ENCODE data around the gene SIRPA.

Gene SIRPA

DNA sequence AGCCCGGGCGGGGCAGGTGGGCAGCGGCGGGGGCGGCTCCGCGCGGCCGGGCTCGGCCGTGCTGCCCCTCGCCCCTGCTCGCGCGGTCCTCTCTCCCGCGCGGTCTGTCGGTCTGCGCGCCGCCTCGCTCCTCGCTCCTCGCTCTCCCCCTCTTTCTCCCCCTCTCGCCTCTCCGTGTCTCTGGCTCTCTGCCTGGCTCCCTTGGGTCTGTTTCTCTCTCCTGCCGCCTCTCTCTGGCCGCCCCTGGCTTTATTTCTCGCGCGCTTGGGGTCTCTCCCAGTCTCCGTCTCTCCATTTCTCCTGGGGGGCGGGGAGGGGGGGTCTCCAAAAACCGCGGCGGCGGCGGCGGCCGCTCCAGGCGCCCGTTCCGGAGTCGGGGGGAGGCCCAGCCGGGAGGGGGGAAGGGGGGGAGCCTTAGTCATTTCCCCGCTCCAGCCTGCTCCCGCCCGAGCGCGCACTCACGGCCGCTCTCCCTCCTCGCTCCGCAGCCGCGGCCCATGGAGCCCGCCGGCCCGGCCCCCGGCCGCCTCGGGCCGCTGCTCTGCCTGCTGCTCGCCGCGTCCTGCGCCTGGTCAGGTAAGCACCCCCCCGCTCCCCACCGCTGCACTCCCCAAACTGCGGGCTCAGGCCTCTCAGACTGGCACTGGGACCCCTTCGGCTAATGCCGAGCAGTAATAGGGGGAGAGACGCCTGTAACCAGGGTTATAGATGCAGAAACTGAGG, at the start of gene SIRPA:
TSS of gene SIRPA (plus strand) at position 457 of the 723 bp plus-strand sequence. CDS start at position 498, 41 bp downstream.
- H3K9me3 Mint-ChIP-seq = no peaks in the 10 kb centered on the region
- peaks cover 45% of the 10 kb centered on the region for H3K4me1 Mint-ChIP-seq
- peak within 1 kb of the TSS; percentile 90 for H3K27ac Mint-ChIP-seq
- H3K27me3 Mint-ChIP-seq = peaks cover 2% of the 10 kb centered on the region
- DNase-seq (ENCODE audit: low spot score in 2 of 2) = no peak
- H3K36me3 Mint-ChIP-seq = no peaks in the 10 kb centered on the region
- ATAC-seq (ENCODE audit: low read depth) = no peak
- H3K4me3 Mint-ChIP-seq = peak within 1 kb of the TSS; percentile 95

DNA sequence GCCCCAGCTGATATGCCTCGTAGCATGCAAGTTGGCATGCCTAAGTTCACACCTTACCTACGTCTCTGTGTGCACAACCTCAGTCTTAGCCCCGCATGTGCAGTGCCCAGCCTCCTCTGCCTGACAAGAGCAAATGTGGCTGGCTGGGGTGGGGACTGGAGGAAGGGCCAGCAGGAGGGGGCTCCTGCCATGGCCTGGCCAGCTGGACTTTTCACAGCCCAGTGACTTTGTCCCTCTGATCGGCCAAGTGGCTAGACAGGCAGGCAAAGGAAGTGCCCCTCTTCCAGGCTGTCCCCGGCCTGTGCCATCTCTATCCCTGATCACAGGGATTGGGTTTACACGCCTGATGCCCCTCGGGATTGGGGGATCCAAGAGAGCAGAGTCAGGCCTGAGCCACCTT, 49.5 kb upstream of the SIRPA start:
- Mint-ChIP-seq H3K27me3 (no peaks in the 10 kb centered on the region), H3K4me3 (no peak overlapping the region), H3K36me3 (peaks cover 5% of the 10 kb centered on the region), H3K4me1 (peaks cover 63% of the 10 kb centered on the region), H3K9me3 (peaks cover 11% of the 10 kb centered on the region), H3K27ac (peak overlapping the region; percentile 74)
- DNase-seq (ENCODE audit: low spot score in 2 of 2) (no peak), ATAC-seq (ENCODE audit: low read depth) (no peak)

DNA sequence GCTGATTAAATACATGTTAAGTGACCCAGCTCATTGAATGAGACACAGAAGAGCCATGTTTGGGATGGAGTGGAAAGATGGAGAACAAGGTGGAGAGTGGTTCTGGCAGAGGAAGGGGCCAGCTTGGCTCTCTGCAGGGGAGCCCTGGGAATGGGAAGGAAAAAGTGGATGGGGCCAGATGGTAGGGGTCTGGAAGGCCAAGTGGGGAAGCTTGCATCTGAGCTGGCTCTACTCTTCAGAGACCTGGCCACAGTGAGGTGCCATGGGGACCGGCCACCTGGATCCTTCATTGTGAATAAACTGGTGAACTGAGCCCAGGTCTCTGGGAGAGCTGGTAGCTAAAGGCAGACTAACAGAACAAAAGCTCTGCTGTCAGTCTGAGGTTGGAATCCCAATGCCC, 48.9 kb upstream of the SIRPA start:
- H3K4me3 Mint-ChIP-seq = no peak overlapping the region

DNA sequence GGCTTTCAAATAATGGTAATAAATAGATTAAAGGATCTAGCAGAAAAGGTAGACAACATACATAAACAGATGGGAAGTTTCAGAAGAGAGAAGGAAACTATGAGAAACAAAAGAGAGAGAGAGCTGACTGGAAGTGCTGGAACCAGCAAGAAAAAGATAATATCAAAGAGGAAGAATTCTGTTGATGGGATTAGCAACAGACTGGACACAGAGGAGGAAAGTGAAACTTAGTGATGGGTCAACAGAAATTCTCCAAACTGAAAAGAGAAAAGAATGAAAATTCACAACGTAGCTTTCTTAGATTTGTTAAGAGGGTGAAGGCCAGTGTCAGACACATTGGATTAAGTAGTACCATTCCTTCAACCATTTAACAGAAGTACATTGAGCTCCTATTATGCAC, 48.3 kb upstream of the SIRPA start:
- Mint-ChIP-seq H3K27ac (peak overlapping the region; percentile 74), H3K4me3 (no peak overlapping the region), H3K4me1 (peaks cover 71% of the 10 kb centered on the region), H3K9me3 (peaks cover 11% of the 10 kb centered on the region), H3K36me3 (peaks cover 5% of the 10 kb centered on the region), H3K27me3 (no peaks in the 10 kb centered on the region)
- DNase-seq (ENCODE audit: low spot score in 2 of 2) (no peak), ATAC-seq (ENCODE audit: low read depth) (no peak)

More for the DNA sequence above, 48.9 kb upstream of the SIRPA start:
- Mint-ChIP-seq H3K27me3 (no peaks in the 10 kb centered on the region), H3K9me3 (peaks cover 11% of the 10 kb centered on the region), H3K4me1 (peaks cover 69% of the 10 kb centered on the region), H3K36me3 (peaks cover 5% of the 10 kb centered on the region), H3K27ac (peak overlapping the region; percentile 74)
- no peak for DNase-seq (ENCODE audit: low spot score in 2 of 2)
- no peak for ATAC-seq (ENCODE audit: low read depth)

DNA sequence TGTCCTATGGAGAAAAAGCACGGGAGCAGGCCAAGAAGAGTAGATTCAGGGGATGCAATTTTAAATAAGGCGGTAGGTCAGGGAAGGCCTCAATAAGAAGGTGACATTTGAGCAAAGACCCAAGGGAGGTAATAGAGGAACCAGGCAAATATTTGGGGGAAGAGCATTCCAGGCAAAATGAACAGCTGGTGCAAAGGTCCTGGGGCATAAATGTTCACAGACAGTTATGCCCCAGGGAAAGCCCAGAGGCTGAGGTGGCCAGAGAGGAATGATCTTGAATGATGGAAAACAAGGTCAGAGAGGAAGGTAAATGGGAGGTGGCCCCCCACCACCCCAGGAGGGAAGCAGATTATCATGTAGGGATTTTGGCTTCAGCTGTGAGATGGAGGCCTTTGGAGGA, 47.4 kb upstream of the SIRPA start:
- Mint-ChIP-seq H3K36me3 (peaks cover 5% of the 10 kb centered on the region), H3K4me3 (no peak overlapping the region), H3K9me3 (peaks cover 11% of the 10 kb centered on the region)

GRCh38 chr20:1848373-1848772, 46.8 kb upstream of the SIRPA start:
- Mint-ChIP-seq H3K4me3 (no peak overlapping the region), H3K27me3 (no peaks in the 10 kb centered on the region), H3K4me1 (peaks cover 70% of the 10 kb centered on the region), H3K9me3 (peaks cover 11% of the 10 kb centered on the region), H3K27ac (peak overlapping the region; percentile 43), H3K36me3 (peaks cover 5% of the 10 kb centered on the region)
- DNase-seq (ENCODE audit: low spot score in 2 of 2) (no peak), ATAC-seq (ENCODE audit: low read depth) (no peak)

More for the DNA sequence above, 47.4 kb upstream of the SIRPA start:
- ATAC-seq (ENCODE audit: low read depth) (no peak), DNase-seq (ENCODE audit: low spot score in 2 of 2) (no peak)
- Mint-ChIP-seq H3K27ac (peak overlapping the region; percentile 43), H3K4me1 (peaks cover 71% of the 10 kb centered on the region), H3K27me3 (no peaks in the 10 kb centered on the region)

DNA sequence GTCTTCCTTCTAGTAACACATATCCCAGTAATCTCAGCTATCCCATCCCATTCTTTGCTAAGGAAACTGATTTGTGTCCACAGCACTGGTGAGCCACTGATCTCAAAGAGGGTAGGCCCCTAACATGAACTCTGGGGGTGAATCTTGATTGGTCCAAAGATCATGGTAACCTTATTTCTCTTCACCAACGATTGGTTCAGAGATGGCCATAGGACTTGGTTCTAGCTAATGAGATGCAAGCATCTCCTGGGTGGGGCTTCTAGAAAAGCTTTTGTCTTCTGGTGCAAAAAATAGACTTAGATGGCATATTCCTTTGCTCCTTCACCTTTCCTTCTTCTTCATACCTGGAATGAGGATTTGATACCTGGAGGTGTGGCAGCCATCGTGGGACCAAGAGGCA, 43.8 kb upstream of the SIRPA start:
- Mint-ChIP-seq H3K27ac (no peak overlapping the region), H3K27me3 (no peaks in the 10 kb centered on the region), H3K4me1 (peaks cover 49% of the 10 kb centered on the region), H3K36me3 (peaks cover 5% of the 10 kb centered on the region), H3K4me3 (peak overlapping the region; percentile 11), H3K9me3 (peaks cover 9% of the 10 kb centered on the region)
- ATAC-seq (ENCODE audit: low read depth) (no peak), DNase-seq (ENCODE audit: low spot score in 2 of 2) (no peak)

- DNase-seq (ENCODE audit: low spot score in 2 of 2) (no peak), ATAC-seq (ENCODE audit: low read depth) (no peak)
- H3K36me3 Mint-ChIP-seq = no peaks in the 10 kb centered on the region
Observed at GRCh38 chr20:1853473-1853872, 41.7 kb upstream of the SIRPA start.

GRCh38 chr20:1854246-1854645, 41.0 kb upstream of the SIRPA start:
- Mint-ChIP-seq H3K9me3 (no peaks in the 10 kb centered on the region), H3K4me1 (peaks cover 31% of the 10 kb centered on the region), H3K36me3 (no peaks in the 10 kb centered on the region), H3K4me3 (no peak overlapping the region), H3K27ac (no peak overlapping the region), H3K27me3 (no peaks in the 10 kb centered on the region)
- ATAC-seq (ENCODE audit: low read depth) (no peak), DNase-seq (ENCODE audit: low spot score in 2 of 2) (no peak)

More at GRCh38 chr20:1853473-1853872, 41.7 kb upstream of the SIRPA start:
- Mint-ChIP-seq H3K27me3 (no peaks in the 10 kb centered on the region), H3K27ac (no peak overlapping the region), H3K4me1 (peaks cover 39% of the 10 kb centered on the region), H3K9me3 (no peaks in the 10 kb centered on the region), H3K4me3 (no peak overlapping the region)

- Mint-ChIP-seq H3K4me3 (no peak overlapping the region), H3K27me3 (no peaks in the 10 kb centered on the region), H3K4me1 (peaks cover 28% of the 10 kb centered on the region), H3K36me3 (no peaks in the 10 kb centered on the region), H3K27ac (no peak overlapping the region), H3K9me3 (no peaks in the 10 kb centered on the region)
- no peak for ATAC-seq (ENCODE audit: low read depth)
- no peak for DNase-seq (ENCODE audit: low spot score in 2 of 2)
Observed at GRCh38 chr20:1855109-1855508, 40.1 kb upstream of the SIRPA start.

GRCh38 chr20:1855690-1856089, 39.5 kb upstream of the SIRPA start:
- no peaks in the 10 kb centered on the region for H3K9me3 Mint-ChIP-seq
- H3K27ac Mint-ChIP-seq = no peak overlapping the region
- no peak overlapping the region for H3K4me3 Mint-ChIP-seq

DNA sequence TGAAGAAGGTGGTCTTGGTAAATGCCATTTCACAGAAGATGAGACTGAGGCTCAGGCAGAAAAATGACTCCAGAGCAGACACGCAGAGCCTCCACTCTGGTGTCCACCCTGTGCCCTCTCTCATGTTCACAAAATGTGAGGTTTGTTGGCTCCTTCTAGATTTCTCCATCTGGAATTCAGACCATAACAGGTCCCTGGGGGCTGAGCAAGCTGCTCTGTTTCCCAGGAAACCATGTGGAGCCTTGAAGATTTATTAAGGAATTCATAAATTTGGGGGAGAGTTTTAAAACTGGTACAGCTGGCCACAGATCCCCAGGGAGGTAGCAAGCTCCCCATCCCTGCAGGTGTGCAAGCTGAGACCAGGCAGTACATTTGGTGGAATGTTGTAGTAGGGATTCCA, 38.8 kb upstream of the SIRPA start:
- ATAC-seq (ENCODE audit: low read depth) = no peak

More at GRCh38 chr20:1855690-1856089, 39.5 kb upstream of the SIRPA start:
- Mint-ChIP-seq H3K27me3 (no peaks in the 10 kb centered on the region), H3K4me1 (peaks cover 22% of the 10 kb centered on the region), H3K36me3 (no peaks in the 10 kb centered on the region)
- no peak for ATAC-seq (ENCODE audit: low read depth)
- no peak for DNase-seq (ENCODE audit: low spot score in 2 of 2)

DNA sequence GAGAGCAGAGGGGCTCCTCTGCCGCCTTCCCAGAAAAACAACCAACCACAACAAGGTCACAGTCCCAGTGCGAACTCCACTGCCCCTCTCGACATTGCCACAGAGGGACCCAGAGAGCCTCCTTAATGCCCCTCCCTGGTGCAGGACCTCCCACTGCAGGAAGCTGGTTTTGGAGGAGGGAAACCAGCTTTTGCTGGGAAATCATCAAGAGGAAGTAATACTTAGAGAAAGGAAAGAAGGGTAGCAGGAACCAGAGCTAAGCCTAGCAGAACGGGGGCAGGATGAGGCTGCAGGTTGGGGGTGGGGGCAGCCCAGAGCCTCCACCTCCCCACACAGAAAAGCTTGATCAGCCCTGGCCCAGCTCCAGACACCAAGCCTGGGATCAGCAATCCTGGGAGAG, 37.7 kb upstream of the SIRPA start:
- no peak for DNase-seq (ENCODE audit: low spot score in 2 of 2)
- no peak for ATAC-seq (ENCODE audit: low read depth)
- H3K27ac Mint-ChIP-seq = no peak overlapping the region
- no peaks in the 10 kb centered on the region for H3K36me3 Mint-ChIP-seq
- H3K27me3 Mint-ChIP-seq = peaks cover 4% of the 10 kb centered on the region
- no peak overlapping the region for H3K4me3 Mint-ChIP-seq
- no peaks in the 10 kb centered on the region for H3K9me3 Mint-ChIP-seq
- peaks cover 14% of the 10 kb centered on the region for H3K4me1 Mint-ChIP-seq

More for the DNA sequence above, 38.8 kb upstream of the SIRPA start:
- no peak overlapping the region for H3K4me3 Mint-ChIP-seq
- no peak for DNase-seq (ENCODE audit: low spot score in 2 of 2)
- H3K9me3 Mint-ChIP-seq = no peaks in the 10 kb centered on the region
- peaks cover under 1% of the 10 kb centered on the region for H3K27me3 Mint-ChIP-seq
- no peaks in the 10 kb centered on the region for H3K36me3 Mint-ChIP-seq
- no peak overlapping the region for H3K27ac Mint-ChIP-seq
- peaks cover 15% of the 10 kb centered on the region for H3K4me1 Mint-ChIP-seq

DNA sequence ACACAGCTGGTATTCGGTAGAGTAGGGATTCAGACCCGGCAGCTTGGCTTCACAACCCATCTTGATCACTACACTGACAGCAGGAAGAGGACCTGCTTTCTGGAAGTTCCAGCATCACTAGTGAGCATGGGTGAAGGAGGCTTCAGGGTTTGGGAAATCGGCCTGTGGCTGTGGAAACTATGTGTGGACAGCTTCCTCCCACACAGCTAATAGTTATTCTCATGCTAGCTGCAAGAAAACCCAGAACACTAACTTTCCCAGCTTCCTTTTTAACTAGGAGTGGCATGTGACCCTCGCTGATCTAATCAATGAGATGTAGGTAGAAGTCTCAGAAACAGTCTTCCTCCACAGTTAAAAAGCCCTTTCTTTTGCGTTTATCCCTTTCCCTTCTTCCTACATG, 36.3 kb upstream of the SIRPA start:
- ATAC-seq (ENCODE audit: low read depth) = no peak

DNA sequence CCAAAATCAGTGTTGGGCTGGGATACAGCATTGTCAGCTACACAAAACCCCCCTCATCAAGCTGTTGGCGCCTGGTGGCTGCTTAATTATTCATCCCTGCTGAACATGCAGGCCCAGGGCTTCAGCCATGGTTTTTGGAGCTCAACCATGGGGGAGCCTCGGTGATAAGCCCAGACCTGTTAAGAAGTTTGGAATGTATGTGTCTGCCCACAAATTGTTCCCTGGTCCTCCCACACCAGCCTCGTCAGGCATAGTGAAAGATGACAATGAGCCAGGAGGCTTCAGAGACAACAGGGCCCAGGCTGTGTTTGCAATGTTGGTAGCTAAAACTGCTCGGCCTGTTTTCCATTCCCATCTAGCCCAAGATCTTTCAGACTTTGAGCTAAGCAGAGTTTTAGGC, 34.8 kb upstream of the SIRPA start:
- ATAC-seq (ENCODE audit: low read depth) (no peak), DNase-seq (ENCODE audit: low spot score in 2 of 2) (no peak)
- H3K36me3 Mint-ChIP-seq = no peaks in the 10 kb centered on the region
- H3K27ac Mint-ChIP-seq = no peak overlapping the region
- peaks cover 9% of the 10 kb centered on the region for H3K27me3 Mint-ChIP-seq
- H3K4me3 Mint-ChIP-seq = no peak overlapping the region
- H3K4me1 Mint-ChIP-seq = peaks cover 12% of the 10 kb centered on the region
- no peaks in the 10 kb centered on the region for H3K9me3 Mint-ChIP-seq

More for the DNA sequence above, 36.3 kb upstream of the SIRPA start:
- Mint-ChIP-seq H3K4me1 (peaks cover 12% of the 10 kb centered on the region), H3K27ac (no peak overlapping the region), H3K9me3 (no peaks in the 10 kb centered on the region), H3K36me3 (no peaks in the 10 kb centered on the region), H3K27me3 (peaks cover 9% of the 10 kb centered on the region), H3K4me3 (no peak overlapping the region)
- no peak for DNase-seq (ENCODE audit: low spot score in 2 of 2)
